Measurements from ENCODE around the gene TSBP1.

TSBP1 gene

DNA sequence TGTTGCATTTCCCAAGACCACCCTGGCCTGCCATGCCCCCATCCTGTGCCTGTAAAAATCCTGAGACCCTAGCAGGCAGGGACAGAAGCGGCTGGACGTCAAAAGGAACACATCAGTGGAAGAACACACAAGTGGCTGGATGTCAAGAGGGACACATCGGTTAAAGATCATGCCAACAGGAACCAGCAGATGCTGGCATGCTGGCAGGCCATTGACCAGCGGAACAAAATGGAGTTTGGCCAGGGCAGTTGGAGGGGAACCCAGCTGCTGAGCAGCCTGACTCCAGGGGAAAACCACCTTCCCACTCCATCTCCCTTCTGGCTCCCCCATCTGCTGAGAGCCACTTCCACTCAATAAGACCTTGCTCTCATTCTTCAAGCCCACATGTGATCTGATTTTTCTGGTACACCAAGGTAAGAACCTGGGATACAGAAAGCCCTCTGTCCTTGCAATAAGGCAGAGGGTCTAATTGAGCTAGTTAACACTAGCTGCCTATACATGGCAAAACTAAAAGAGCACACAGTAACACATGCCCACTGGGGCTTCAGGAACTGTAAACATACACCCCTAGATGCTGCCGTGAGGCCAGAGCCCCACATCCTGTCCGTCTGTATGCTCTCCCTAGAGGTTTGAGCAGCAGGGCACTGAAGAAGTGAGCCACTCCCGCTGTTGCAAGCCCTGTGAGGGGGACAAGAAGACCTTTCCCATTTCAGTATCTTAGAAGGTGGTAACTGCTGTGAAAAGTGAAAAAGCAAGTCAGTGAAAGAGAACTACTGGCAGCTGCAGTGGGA lies 4.2 kb upstream of the TSBP1 start:
- TF ChIP-seq, protein P1, sequence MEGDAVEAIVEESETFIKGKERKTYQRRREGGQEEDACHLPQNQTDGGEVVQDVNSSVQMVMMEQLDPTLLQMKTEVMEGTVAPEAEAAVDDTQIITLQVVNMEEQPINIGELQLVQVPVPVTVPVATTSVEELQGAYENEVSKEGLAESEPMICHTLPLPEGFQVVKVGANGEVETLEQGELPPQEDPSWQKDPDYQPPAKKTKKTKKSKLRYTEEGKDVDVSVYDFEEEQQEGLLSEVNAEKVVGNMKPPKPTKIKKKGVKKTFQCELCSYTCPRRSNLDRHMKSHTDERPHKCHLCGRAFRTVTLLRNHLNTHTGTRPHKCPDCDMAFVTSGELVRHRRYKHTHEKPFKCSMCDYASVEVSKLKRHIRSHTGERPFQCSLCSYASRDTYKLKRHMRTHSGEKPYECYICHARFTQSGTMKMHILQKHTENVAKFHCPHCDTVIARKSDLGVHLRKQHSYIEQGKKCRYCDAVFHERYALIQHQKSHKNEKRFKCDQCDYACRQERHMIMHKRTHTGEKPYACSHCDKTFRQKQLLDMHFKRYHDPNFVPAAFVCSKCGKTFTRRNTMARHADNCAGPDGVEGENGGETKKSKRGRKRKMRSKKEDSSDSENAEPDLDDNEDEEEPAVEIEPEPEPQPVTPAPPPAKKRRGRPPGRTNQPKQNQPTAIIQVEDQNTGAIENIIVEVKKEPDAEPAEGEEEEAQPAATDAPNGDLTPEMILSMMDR (IDR thresholded peaks at IDR 0.05; ENCODE audit: borderline replicate concordance, extremely low read depth, low read length, poor library complexity, severe bottlenecking), result no peak
- TF ChIP-seq EZH2 (IDR thresholded peaks at IDR 0.05; ENCODE audit: borderline replicate concordance, low read depth, low read length, severe bottlenecking), result no peak
- H3K79me2 ChIP-seq (ENCODE audit: insufficient read depth, low read length), result no peaks in the 10 kb centered on the region
- ATAC-seq (ENCODE audit: insufficient read depth, low read depth), result no peak

GRCh38 chr6:32371229-32371628 lies 474 bp downstream of the TSBP1 start:
- DNase-seq (no peak), ATAC-seq (ENCODE audit: insufficient read depth, low read depth) (no peak)
- Histone ChIP-seq H3K4me2 (ENCODE audit: insufficient read depth, low read length) (no peak overlapping the region), H3K27ac (ENCODE audit: low read length) (no peak overlapping the region), H3K36me3 (ENCODE audit: insufficient read depth, low read length) (no peaks in the 10 kb centered on the region), H2AFZ (ENCODE audit: low read depth, low read length) (no peak overlapping the region), H3K79me2 (ENCODE audit: insufficient read depth, low read length) (no peaks in the 10 kb centered on the region), H3K4me3 (ENCODE audit: low read depth in 1 of 2, low read length in 2 of 2) (no peak overlapping the region), H4K20me1 (ENCODE audit: insufficient read depth, low read length) (no peaks in the 10 kb centered on the region), H3K9me3 (ENCODE audit: insufficient read depth, low read length, severe bottlenecking) (no peaks in the 10 kb centered on the region), H3K4me1 (ENCODE audit: insufficient read depth, low read length) (no peaks in the 10 kb centered on the region), H3K9ac (ENCODE audit: low read depth, low read length) (no peak overlapping the region), H3K27me3 (ENCODE audit: insufficient read depth, low read length, poor library complexity) (no peaks in the 10 kb centered on the region)
- TF ChIP-seq EZH2 (IDR thresholded peaks at IDR 0.05; ENCODE audit: borderline replicate concordance, low read depth, low read length, severe bottlenecking), result no peak
- TF ChIP-seq, protein P1 (IDR thresholded peaks at IDR 0.05; ENCODE audit: borderline replicate concordance, extremely low read depth, low read length, poor library complexity, severe bottlenecking), result no peak

More for the DNA sequence above, 4.2 kb upstream of the TSBP1 start:
- DNase-seq, result no peak
- no peaks in the 10 kb centered on the region for H3K36me3 ChIP-seq (ENCODE audit: insufficient read depth, low read length)
- H4K20me1 ChIP-seq (ENCODE audit: insufficient read depth, low read length), result no peaks in the 10 kb centered on the region
- no peak overlapping the region for H3K4me3 ChIP-seq (ENCODE audit: low read depth in 1 of 2, low read length in 2 of 2)
- H3K4me1 ChIP-seq (ENCODE audit: insufficient read depth, low read length), result no peaks in the 10 kb centered on the region
- no peaks in the 10 kb centered on the region for H3K9me3 ChIP-seq (ENCODE audit: insufficient read depth, low read length, severe bottlenecking)
- peaks cover 15% of the 10 kb centered on the region for H3K27me3 ChIP-seq (ENCODE audit: insufficient read depth, low read length, poor library complexity)
- H3K4me2 ChIP-seq (ENCODE audit: insufficient read depth, low read length), result no peak overlapping the region
- H3K9ac ChIP-seq (ENCODE audit: low read depth, low read length), result no peak overlapping the region
- H3K27ac ChIP-seq (ENCODE audit: low read length), result no peak overlapping the region
- no peak overlapping the region for H2AFZ ChIP-seq (ENCODE audit: low read depth, low read length)

DNA sequence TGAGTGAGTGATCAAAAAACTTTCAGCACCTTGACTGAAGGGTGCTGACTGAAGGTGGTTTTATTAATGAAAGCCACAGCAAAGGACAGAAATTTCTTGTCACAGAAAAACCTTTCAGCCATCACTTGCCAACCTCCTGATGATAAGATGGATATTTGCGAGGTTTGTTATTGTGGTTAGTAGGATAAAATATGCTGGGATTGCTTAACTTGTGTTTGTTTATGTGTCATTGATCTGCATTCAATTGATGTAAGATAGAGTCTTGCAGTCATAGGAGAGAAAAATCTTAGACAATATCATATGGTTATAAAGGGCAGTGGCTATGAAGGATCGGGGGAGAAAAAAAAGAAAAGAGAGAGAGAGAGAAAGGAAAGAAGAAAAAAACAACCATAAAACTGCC lies 1.2 kb downstream of the TSBP1 start:
- peaks cover 3% of the 10 kb centered on the region for H3K27me3 ChIP-seq (ENCODE audit: insufficient read depth, low read length, poor library complexity)
- no peaks in the 10 kb centered on the region for H4K20me1 ChIP-seq (ENCODE audit: insufficient read depth, low read length)
- H3K27ac ChIP-seq (ENCODE audit: low read length), result no peak overlapping the region
- H2AFZ ChIP-seq (ENCODE audit: low read depth, low read length), result no peak overlapping the region
- H3K79me2 ChIP-seq (ENCODE audit: insufficient read depth, low read length), result no peaks in the 10 kb centered on the region
- no peaks in the 10 kb centered on the region for H3K36me3 ChIP-seq (ENCODE audit: insufficient read depth, low read length)
- DNase-seq (no peak), ATAC-seq (ENCODE audit: insufficient read depth, low read depth) (no peak)
- H3K9me3 ChIP-seq (ENCODE audit: insufficient read depth, low read length, severe bottlenecking), result no peaks in the 10 kb centered on the region
- no peak overlapping the region for H3K4me3 ChIP-seq (ENCODE audit: low read depth in 1 of 2, low read length in 2 of 2)
- no peaks in the 10 kb centered on the region for H3K4me1 ChIP-seq (ENCODE audit: insufficient read depth, low read length)
- TF ChIP-seq, protein P1 (IDR thresholded peaks at IDR 0.05; ENCODE audit: borderline replicate concordance, extremely low read depth, low read length, poor library complexity, severe bottlenecking), result no peak
- TF ChIP-seq EZH2 (IDR thresholded peaks at IDR 0.05; ENCODE audit: borderline replicate concordance, low read depth, low read length, severe bottlenecking), result no peak
- no peak overlapping the region for H3K4me2 ChIP-seq (ENCODE audit: insufficient read depth, low read length)
- no peak overlapping the region for H3K9ac ChIP-seq (ENCODE audit: low read depth, low read length)
